Measurements from ENCODE around the gene CEP170B. TPM values are rescaled to one million over a fixed set of nuclear protein-coding genes. Genes with fewer than 3 reads are reported as not detected.
"Not testable (repeated sequence)": the region's sequence is repeated elsewhere in the genome, so short reads cannot be mapped to it uniquely, and the experiment has no call there.

Gene CEP170B
- total RNA-seq, 1 donor from 2014 or later: 15.3 TPM

DNA sequence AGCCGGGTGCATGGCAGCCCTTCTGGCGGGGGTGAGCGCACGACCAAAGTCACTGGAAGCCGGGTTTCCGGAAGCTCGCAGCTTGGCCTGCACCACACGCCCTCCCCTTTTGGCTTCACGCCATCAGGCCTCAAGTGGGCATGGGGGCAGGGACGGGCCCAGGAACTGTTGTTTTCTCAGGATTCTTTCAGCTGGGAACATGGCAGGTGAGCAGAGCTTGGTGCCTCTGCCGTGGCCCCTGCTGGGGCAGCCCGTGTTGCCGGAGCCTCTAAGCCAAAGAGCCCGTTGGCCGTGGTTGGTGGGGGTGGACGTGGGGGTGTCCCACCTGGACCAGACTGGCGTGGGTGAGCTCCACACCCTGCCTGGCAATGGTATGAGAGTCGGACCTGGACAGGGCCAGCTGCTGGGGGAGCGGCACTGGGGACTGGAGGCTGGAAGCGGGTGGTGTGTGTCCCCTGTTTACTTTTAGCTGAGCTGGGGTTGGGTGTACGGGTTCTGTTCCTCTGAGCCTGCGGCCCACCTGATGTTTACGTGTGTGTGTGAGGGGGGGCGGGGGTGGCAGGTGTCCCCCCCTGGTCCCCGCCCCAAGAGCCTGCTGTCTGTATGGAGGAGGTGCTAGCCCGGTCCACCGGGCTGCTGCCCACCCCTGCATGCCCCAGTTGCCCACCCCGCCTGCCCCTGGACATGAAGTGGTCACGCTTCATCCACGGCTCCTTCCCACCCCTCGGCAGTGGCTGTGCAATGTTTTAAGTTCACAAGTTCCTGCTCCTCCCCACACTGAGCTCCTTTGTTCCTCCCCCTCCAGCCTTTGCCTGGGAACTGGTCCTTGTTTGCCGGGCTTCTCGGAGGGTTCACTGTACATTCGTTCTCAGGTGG, 31.0 kb downstream of the CEP170B start:
- ATAC-seq (peak; percentile 6), DNase-seq (ENCODE audit: low spot score) (peak; percentile 69)
- intact Hi-C loops (cut with DNase I): loop anchor here (10.0 kb wide), 1 partner anchor 149 kb away; no protein-coding TSS in a partner anchor

GRCh38 chr14:104897330-104898194, 32.5 kb downstream of the CEP170B start:
- DNase-seq (ENCODE audit: low spot score) (peak; percentile 63), ATAC-seq (no peak)
- intact Hi-C loops (cut with DNase I): loop anchor here (10.0 kb wide), 1 partner anchor 147 kb away; no protein-coding TSS in a partner anchor

GRCh38 chr14:104898195-104898558, 33.1 kb downstream of the CEP170B start:
- no peak for ATAC-seq

DNA sequence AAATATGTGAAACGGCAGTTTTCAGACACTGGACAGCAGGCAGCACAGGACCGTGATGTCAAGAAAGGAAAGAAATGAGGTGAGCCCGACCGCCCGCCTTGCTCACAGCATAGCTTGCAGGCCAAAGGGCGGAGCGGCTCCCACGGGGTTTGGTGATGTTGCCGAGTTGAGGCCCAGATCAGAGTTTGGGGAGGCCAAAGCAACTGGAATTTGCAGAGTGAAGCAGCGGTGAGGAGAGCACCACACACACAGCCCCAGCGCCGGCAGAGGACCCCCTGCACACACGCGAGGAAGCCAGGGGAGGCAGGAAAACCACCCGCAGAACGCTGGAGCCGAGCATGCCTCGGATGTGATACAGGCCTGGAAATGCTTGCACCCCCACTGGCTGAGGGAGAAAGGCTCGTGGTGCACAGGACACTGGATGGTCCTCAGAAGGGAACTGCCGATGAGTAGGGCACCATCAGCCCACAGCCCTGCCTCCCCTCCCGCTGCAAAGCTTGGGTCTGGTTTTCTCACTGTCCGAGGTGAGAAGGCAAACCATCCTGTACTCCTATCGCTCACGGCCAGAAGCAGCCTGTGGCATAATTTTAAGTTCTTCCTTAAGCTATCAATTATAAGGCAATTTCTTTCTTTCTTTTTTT, 33.9 kb downstream of the CEP170B start:
- ATAC-seq: no peak
- intact Hi-C loops (cut with DNase I): loop anchor here (10.0 kb wide), 1 partner anchor 146 kb away; no protein-coding TSS in a partner anchor
- peak; percentile 69 for DNase-seq (ENCODE audit: low spot score)

More at GRCh38 chr14:104898195-104898558, 33.1 kb downstream of the CEP170B start:
- no peak for DNase-seq (ENCODE audit: low spot score)
- intact Hi-C loops (cut with DNase I): loop anchor here (10.0 kb wide), 1 partner anchor 147 kb away; no protein-coding TSS in a partner anchor

DNA sequence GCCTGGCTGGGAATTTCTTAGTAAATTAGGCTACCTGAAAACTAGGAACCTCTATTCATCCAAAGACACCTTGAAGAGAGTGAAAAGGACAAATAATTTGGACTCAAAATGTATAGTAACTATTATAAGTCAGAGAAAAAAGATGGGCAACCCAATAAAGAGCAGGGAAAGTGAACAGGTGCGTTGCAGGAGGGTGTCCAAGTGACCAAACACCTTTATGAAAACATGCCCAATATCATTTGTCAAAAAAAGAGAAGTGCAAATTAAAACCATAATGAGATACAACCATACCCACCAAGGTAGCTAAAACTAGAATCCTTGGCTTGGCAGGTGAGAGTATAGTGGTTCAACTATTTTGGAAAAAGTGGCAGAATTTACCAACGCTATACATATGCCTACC, 34.7 kb downstream of the CEP170B start:
- ATAC-seq: no peak
- DNase-seq (ENCODE audit: low spot score): no peak
- intact Hi-C loops (cut with DNase I): loop anchor here (10.0 kb wide), 1 partner anchor 145 kb away; no protein-coding TSS in a partner anchor

GRCh38 chr14:104900639-104901512, 35.8 kb downstream of the CEP170B start:
- DNase-seq (ENCODE audit: low spot score) (no peak), ATAC-seq (no peak)
- intact Hi-C loops (cut with DNase I): no loop called here

- DNase-seq (ENCODE audit: low spot score): no peak
- no peak for ATAC-seq
- intact Hi-C loops (cut with DNase I): no loop called here
Measured at GRCh38 chr14:104903990-104904389, 38.9 kb downstream of the CEP170B start.

GRCh38 chr14:104904650-104905578, 39.8 kb downstream of the CEP170B start:
- DNase-seq (ENCODE audit: low spot score); ATAC-seq; intact Hi-C loops (cut with DNase I): not testable (repeated sequence)

DNA sequence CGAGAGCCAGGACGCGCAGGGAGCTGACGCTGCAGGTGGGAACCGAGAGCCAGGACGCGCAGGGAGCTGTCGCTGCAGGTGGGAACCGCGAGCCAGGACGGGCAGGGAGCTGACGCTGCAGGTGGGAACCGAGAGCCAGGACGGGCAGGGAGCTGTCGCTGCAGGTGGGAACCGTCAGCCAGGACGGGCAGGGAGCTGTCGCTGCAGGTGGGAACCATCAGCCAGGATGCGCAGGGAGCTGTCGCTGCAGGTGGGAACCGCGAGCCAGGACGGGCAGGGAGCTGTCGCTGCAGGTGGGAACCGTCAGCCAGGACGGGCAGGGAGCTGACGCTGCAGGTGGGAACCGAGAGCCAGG, 40.5 kb downstream of the CEP170B start:
- intact Hi-C loops (cut with DNase I); ATAC-seq; DNase-seq (ENCODE audit: low spot score): not testable (repeated sequence)

GRCh38 chr14:104908303-104908702, 43.2 kb downstream of the CEP170B start:
- DNase-seq (ENCODE audit: low spot score): no peak
- intact Hi-C loops (cut with DNase I): no loop called here
- no peak for ATAC-seq

DNA sequence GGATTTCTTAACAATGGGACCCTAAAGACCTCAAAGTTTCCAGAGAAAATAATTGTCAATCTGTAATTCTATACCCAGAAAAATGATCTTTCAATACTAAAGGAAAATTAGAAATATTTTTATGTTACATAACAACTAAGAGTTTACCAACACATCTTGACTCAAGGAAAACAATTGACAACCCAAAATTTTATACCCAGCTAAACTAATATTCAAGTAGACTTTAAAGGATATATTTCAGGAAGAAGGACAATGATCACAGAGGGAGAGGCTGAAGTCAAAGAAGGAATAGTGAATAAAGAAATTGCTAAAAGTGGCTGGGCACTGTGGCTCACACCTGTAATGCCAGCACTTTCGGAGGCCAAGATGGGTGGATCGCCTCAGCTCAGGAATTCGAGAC, 47.0 kb downstream of the CEP170B start:
- DNase-seq (ENCODE audit: low spot score): no peak
- ATAC-seq: no peak
- intact Hi-C loops (cut with DNase I): no loop called here

DNA sequence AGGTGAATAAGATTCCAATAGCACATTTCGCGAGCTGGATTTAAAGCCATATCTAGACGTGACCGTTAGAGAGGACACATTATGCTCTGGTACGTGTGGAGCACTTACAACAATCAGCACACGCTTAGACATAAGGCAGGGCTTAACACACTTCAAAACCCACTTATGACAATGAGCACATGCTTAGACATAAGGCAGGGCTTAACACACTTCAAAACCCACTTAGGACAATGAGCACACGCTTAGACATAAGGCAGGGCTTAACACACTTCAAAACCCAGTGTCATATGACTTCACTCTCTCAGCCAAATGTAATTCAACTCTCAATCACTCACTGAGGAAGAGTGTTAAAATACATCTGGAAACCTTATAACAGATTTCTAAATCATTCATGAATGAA, 48.4 kb downstream of the CEP170B start:
- no peak for ATAC-seq
- intact Hi-C loops (cut with DNase I): no loop called here
- DNase-seq (ENCODE audit: low spot score): no peak

GRCh38 chr14:104917116-104917515, 52.0 kb downstream of the CEP170B start:
- ATAC-seq (no peak), DNase-seq (ENCODE audit: low spot score) (no peak)
- intact Hi-C loops (cut with DNase I): no loop called here

DNA sequence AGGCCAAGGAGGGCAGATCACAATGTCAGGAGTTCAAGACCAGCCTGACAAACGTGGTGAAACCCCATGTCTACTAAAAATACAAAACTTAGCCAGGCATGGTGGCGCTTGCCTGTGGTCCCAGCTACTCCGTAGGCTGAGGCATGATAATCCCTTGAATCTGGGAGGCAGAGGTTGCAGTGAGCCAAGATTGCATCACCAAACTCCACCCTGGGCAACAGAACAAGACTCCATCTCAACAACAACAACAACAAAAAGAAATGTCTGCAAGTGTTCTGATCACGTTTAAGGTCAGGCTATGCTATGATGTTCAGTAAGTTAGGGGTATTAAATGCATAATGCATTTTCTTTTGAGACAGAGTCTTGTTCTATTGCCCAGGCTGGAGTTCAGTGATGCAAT, 52.9 kb downstream of the CEP170B start:
- DNase-seq (ENCODE audit: low spot score) (no peak), ATAC-seq (no peak)
- intact Hi-C loops (cut with DNase I): no loop called here

DNA sequence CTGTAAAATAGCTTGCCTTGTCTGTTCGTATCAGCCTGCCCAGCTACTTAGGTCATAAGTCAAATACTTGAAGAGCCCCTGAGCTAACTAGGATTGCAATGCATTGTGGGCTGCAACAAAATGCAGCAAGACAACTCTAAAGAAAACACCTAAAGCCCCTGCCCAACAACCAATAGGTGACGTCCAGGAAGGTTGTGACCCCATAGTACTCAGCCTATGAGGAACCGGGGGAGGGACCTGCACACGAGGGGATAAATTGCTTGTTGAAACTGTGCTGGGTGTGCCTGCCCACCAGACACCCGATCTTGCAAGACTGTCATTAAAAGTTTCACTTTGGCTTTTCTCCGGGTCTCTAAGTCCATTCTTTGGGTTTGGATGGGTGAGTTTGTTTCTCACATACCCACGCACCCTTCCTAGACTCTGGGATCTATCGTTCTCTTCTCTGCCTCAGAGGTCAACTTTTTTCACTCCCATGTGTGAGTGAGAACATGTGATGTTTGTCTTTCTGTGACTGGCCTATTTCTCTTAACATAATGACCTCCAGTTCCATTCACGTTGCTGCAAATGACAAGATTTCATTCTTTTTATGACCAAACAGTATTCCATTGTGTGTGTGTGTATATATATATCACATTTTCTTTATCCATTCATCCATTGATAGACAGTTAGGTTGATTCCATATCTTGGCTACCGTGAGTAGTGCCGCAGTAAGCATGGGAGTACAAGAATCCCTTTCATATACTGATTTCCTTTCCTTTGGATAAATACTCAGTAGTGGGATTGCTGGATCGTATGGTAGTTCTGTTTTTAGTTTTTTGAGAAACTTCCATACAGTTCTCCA, 54.3 kb downstream of the CEP170B start:
- intact Hi-C loops (cut with DNase I); ATAC-seq; DNase-seq (ENCODE audit: low spot score): not testable (repeated sequence)

GRCh38 chr14:104919993-104920315, 54.9 kb downstream of the CEP170B start:
- ATAC-seq (no peak), DNase-seq (ENCODE audit: low spot score) (no peak)
- intact Hi-C loops (cut with DNase I): no loop called here
